OCI-LY1 (cell line): Measurements from ENCODE around the gene VAPB.

Experiments used
- H2AFZ ChIP-seq: fragments of 200-600 bp; sonication (generic), shearing (Covaris generic); 2 replicates; pipeline ENCODE4 v1.6.0; 2014; ENCODE audit warnings: antibody characterized with exemption, mild to moderate bottlenecking, low read length
- H3F3A ChIP-seq: fragments of 200-600 bp; sonication (generic), shearing (Covaris generic); 2 replicates; pipeline ENCODE4 v1.6.0; 2014; ENCODE audit warnings: mild to moderate bottlenecking, antibody characterized with exemption, low read length, moderate library complexity; ENCODE audit not compliant: insufficient read depth
- H3K27ac ChIP-seq: fragments of 200-600 bp; sonication (generic); 2 replicates; pipeline ENCODE4 v1.5.1; 2014; ENCODE audit warnings: low read length, mixed run types, mild to moderate bottlenecking, low read depth; ENCODE audit not compliant: poor library complexity, severe bottlenecking
- H3K27me3 ChIP-seq: fragments of 200-600 bp; sonication (generic); 2 replicates; pipeline ENCODE4 v1.6.0; 2014; ENCODE audit warnings: antibody characterized with exemption, mild to moderate bottlenecking, low read length, moderate library complexity; ENCODE audit not compliant: insufficient read depth
- H3K36me3 ChIP-seq: fragments of 200-600 bp; sonication (generic); 2 replicates; pipeline ENCODE4 v1.6.1; 2014; ENCODE audit warnings: mild to moderate bottlenecking, antibody characterized with exemption, low read length, moderate library complexity, mixed read lengths; ENCODE audit not compliant: insufficient read depth
- H3K4me1 ChIP-seq: fragments of 200-600 bp; sonication (generic); 2 replicates; pipeline ENCODE4 v1.5.1; 2014; ENCODE audit warnings: mild to moderate bottlenecking, low read length, moderate library complexity; ENCODE audit not compliant: insufficient read depth, severe bottlenecking
- H3K4me2 ChIP-seq: fragments of 200-600 bp; sonication (generic), shearing (Covaris generic); 2 replicates; pipeline ENCODE4 v1.6.1; 2014; ENCODE audit warnings: low read length
- H3K4me3 ChIP-seq: fragments of 200-600 bp; sonication (generic); 2 replicates; pipeline ENCODE4 v1.5.1; 2014; ENCODE audit warnings: low read length, low read depth, mild to moderate bottlenecking, mixed read lengths; ENCODE audit not compliant: poor library complexity, severe bottlenecking
- H3K79me2 ChIP-seq: fragments of 200-600 bp; shearing (Covaris generic); 2 replicates; pipeline ENCODE4 v1.6.1; 2016; ENCODE audit warnings: mixed run types, low read length, mixed read lengths; ENCODE audit not compliant: insufficient read depth
- H3K9ac ChIP-seq: fragments of 200-600 bp; sonication (generic), shearing (Covaris generic); 2 replicates; pipeline ENCODE4 v1.6.1; 2014; ENCODE audit warnings: mild to moderate bottlenecking, low read length, mixed read lengths
- H3K9me2 ChIP-seq: fragments of 200-600 bp; sonication (generic), shearing (Covaris generic); 2 replicates; pipeline ENCODE4 v1.6.1; 2014; ENCODE audit warnings: low read depth, mild to moderate bottlenecking, low read length, mixed read lengths
- H3K9me3 ChIP-seq: fragments of 200-600 bp; shearing (Covaris generic); 2 replicates; pipeline ENCODE4 v1.6.1; 2014; ENCODE audit warnings: low read length, mixed read lengths
- H4K20me1 ChIP-seq: fragments of 200-600 bp; sonication (generic), shearing (Covaris generic); 2 replicates; pipeline ENCODE4 v1.6.0; 2016; ENCODE audit warnings: mild to moderate bottlenecking, low read length; ENCODE audit not compliant: insufficient read depth
- EZH2 ChIP-seq: fragments of 200-600 bp; sonication (generic), shearing (Covaris generic); IDR thresholded peaks from 2 replicates; pipeline ENCODE4 v1.8.0; 2017; ENCODE audit warnings: borderline replicate concordance, mixed run types, mild to moderate bottlenecking, antibody characterized with exemption, low read length, moderate library complexity, mixed read lengths
- TF ChIP-seq, protein P1 (sequence below): fragments of 200-600 bp; sonication (generic), shearing (Covaris generic); IDR thresholded peaks from 2 replicates; pipeline ENCODE4 v1.5.1; 2017; ENCODE audit warnings: mild to moderate bottlenecking, antibody characterized with exemption, low read length, moderate library complexity, mixed read lengths

Gene VAPB

DNA sequence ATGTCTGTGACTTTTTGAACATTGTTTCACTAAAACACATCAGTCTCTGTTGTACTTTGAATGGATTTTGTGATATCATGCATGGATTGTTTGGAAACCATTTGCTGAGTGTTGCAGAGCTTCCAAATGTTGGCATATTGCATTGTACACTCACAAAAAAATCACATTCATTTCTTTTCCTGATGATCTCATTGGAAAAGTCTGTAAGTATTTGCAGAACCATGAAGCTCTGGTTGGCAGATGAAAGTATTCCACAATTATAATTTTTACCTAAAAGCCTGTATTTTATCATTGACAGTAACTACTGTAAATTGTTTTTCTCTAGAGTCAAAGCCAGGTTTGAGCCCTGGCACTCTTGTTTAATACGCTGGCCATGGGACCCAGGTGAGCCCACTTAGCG, 42.1 kb downstream of the VAPB start:
- Histone ChIP-seq H3K4me1 (no peaks in the 10 kb centered on the region), H3K9ac (no peak overlapping the region), H3K4me3 (no peak overlapping the region), H3K79me2 (peaks cover 58% of the 10 kb centered on the region), H3K4me2 (no peak overlapping the region), H3K9me3 (peaks cover 2% of the 10 kb centered on the region; the same call in 1 of the 2 replicates), H3F3A (no peaks in the 10 kb centered on the region), H4K20me1 (no peaks in the 10 kb centered on the region), H2AFZ (no peak overlapping the region), H3K9me2 (no peaks in the 10 kb centered on the region), H3K27me3 (no peaks in the 10 kb centered on the region), H3K27ac (no peak overlapping the region), H3K36me3 (peaks cover 70% of the 10 kb centered on the region)
- no peak for TF ChIP-seq EZH2
- TF ChIP-seq, protein P1, sequence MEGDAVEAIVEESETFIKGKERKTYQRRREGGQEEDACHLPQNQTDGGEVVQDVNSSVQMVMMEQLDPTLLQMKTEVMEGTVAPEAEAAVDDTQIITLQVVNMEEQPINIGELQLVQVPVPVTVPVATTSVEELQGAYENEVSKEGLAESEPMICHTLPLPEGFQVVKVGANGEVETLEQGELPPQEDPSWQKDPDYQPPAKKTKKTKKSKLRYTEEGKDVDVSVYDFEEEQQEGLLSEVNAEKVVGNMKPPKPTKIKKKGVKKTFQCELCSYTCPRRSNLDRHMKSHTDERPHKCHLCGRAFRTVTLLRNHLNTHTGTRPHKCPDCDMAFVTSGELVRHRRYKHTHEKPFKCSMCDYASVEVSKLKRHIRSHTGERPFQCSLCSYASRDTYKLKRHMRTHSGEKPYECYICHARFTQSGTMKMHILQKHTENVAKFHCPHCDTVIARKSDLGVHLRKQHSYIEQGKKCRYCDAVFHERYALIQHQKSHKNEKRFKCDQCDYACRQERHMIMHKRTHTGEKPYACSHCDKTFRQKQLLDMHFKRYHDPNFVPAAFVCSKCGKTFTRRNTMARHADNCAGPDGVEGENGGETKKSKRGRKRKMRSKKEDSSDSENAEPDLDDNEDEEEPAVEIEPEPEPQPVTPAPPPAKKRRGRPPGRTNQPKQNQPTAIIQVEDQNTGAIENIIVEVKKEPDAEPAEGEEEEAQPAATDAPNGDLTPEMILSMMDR = no peak

DNA sequence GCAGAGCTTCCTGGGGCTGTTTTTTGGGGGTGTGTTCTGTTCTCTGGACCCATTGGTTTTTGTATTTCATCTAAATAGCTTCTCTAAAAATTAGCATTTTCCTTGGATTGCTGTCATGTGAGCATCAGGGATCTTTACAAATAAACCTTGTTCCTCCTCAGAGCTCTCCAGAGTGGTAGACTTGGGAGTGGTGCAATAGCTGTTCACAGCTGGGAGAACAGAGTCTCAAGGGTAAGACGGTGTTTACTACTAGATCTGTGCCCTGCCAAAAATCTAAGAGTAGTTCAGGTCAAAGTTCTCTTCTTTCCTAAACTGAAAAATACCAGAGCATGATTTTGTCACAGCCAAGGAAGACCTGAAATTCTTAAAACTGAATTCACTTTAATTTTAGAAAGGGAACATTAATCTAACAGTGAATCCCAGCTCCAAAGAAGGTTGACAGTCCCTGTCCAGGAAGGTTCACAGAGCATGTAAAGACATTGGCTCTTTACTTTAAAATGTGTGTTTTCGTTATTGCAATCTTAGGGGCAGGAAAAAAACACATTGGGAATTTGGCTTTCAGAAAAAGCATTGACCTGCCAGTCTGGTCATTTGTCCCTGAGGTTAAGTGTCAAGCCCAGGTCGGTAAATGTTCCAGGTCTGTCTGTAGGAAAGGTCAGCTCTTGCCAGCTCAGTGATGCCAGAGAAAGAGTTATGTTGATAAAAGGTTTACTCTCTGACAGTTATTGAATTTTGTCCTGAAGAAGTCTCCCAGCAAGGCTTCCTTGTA, 43.3 kb downstream of the VAPB start:
- Histone ChIP-seq H3K4me2 (no peak overlapping the region), H3K36me3 (peaks cover 66% of the 10 kb centered on the region), H3K9me2 (no peaks in the 10 kb centered on the region), H3F3A (no peaks in the 10 kb centered on the region), H3K79me2 (peaks cover 54% of the 10 kb centered on the region), H3K9me3 (no peaks in the 10 kb centered on the region), H3K9ac (no peak overlapping the region), H3K4me3 (no peak overlapping the region), H3K27ac (no peak overlapping the region), H3K4me1 (no peaks in the 10 kb centered on the region), H2AFZ (no peak overlapping the region), H3K27me3 (no peaks in the 10 kb centered on the region), H4K20me1 (no peaks in the 10 kb centered on the region)
- TF ChIP-seq, protein P1 = no peak
- TF ChIP-seq EZH2 = no peak

DNA sequence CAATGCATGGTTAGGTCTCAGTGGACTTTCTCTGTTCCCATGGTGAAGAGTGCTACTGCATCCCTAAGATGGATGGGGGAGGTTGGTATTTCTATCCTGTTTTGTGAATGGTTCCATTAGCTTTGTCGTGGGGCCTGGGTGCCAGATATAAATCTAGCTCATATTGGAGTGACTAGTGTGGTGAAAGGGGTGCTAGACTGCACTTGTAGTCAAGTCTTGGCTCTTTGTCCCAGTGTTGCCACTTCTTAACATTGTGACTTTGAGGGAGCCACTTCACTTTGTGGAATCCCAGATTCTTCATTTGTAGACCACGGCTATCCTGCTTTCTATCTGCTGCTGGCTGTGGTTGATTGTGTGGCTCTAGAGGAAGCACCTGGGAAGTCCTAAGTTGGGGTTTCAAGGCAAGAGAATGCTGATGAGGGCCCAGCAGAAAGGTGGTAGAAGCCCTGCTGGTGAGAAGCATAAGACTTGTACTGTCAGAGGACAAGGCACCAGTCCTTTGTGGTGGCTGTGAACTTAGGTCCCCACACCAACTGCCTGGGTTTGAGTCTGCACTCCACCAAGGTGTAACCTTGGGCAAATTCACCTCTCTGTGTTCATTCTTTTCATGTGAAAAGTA, 44.1 kb downstream of the VAPB start:
- no peaks in the 10 kb centered on the region for H3K27me3 ChIP-seq
- no peaks in the 10 kb centered on the region for H3K4me1 ChIP-seq
- H3K79me2 ChIP-seq = peaks cover 50% of the 10 kb centered on the region
- no peak overlapping the region for H3K4me2 ChIP-seq
- peaks cover 68% of the 10 kb centered on the region for H3K36me3 ChIP-seq
- H3K9ac ChIP-seq = no peak overlapping the region
- H3K9me2 ChIP-seq = no peaks in the 10 kb centered on the region
- no peak overlapping the region for H3K4me3 ChIP-seq
- H3K9me3 ChIP-seq = no peaks in the 10 kb centered on the region
- no peak overlapping the region for H3K27ac ChIP-seq
- no peak overlapping the region for H2AFZ ChIP-seq
- TF ChIP-seq EZH2 = no peak
- TF ChIP-seq, protein P1 = no peak
- H4K20me1 ChIP-seq = no peaks in the 10 kb centered on the region
- H3F3A ChIP-seq = no peaks in the 10 kb centered on the region
